Stimulated activated CD8-positive, alpha-beta memory T cell treated with anti-CD3 and anti-CD28 coated beads, Interleukin-15, amount 100 ng/mL, for 4 hours (primary cell): ENCODE measurements around the gene FRZB.

ENCODE experiments used
- DNase-seq, 2 donors: peaks; one replicate each; pipeline ENCODE4 v3.0.0-alpha.2; 2020; ENCODE audit warnings: low read depth in 2 of 2

The FRZB gene

GRCh38 chr2:182804128-182804527 lies 62.3 kb downstream of the FRZB start:
- DNase-seq: no peak

GRCh38 chr2:182798736-182799135 lies 67.7 kb downstream of the FRZB start:
- no peak for DNase-seq

GRCh38 chr2:182792441-182792840 lies 74.0 kb downstream of the FRZB start:
- no peak for DNase-seq

- no peak for DNase-seq
These were observed 81.7 kb downstream of the FRZB start for GRCh38 chr2:182784777-182785176.

GRCh38 chr2:182784058-182784706 lies 82.3 kb downstream of the FRZB start:
- no peak for DNase-seq
